K562 (cell line): ENCODE measurements around the gene AAGAB. TPM values are rescaled to one million over a fixed set of nuclear protein-coding genes. Genes with fewer than 3 reads are reported as not detected.

ENCODE experiments used
- ASH1L ChIP-seq: fragments of 450-650 bp; IDR thresholded peaks from 2 replicates; pipeline ENCODE4 v1.6.1; 2018; ENCODE audit warnings: borderline replicate concordance, mild to moderate bottlenecking, low read depth; ENCODE audit not compliant: partially characterized antibody
- E2F4 ChIP-seq: sonication (generic); formaldehyde crosslinking; IDR thresholded peaks from 2 replicates; pipeline ENCODE4 v1.8.0; 2022; ENCODE audit warnings: mild to moderate bottlenecking, low read depth, missing genetic modification reagents
- FOXP1 ChIP-seq: sonication (generic); formaldehyde crosslinking; IDR thresholded peaks from 2 replicates; pipeline ENCODE4 v1.8.0; 2022; ENCODE audit warnings: mild to moderate bottlenecking, missing genetic modification reagents
- MCM2 ChIP-seq: fragments of 450-650 bp; IDR thresholded peaks from 2 replicates; pipeline ENCODE4 v1.6.1; 2017; ENCODE audit warnings: low read depth, mild to moderate bottlenecking
- MGA ChIP-seq: fragments of 450-650 bp; IDR thresholded peaks from 2 replicates; pipeline ENCODE4 v1.6.1; 2016; ENCODE audit warnings: mild to moderate bottlenecking, moderate library complexity
- NFYB ChIP-seq: IDR thresholded peaks from 2 replicates; pipeline ENCODE4 v1.6.1; 2011; ENCODE audit warnings: mild to moderate bottlenecking, moderate library complexity; ENCODE audit not compliant: insufficient read length; ENCODE audit errors: extremely low read depth
- PATZ1 ChIP-seq: fragments of 250-450 bp; sonication (Bioruptor Pico); IDR thresholded peaks from 2 replicates; pipeline ENCODE4 v1.5.0; 2020; ENCODE audit warnings: mild to moderate bottlenecking, borderline replicate concordance
- TARDBP ChIP-seq: fragments of 450-650 bp; IDR thresholded peaks from 2 replicates; pipeline ENCODE4 v1.6.1; 2016
- TCF3 ChIP-seq: sonication (generic); formaldehyde crosslinking; IDR thresholded peaks from 2 replicates; pipeline ENCODE4 v1.4.0; 2020; ENCODE audit warnings: mild to moderate bottlenecking, missing genetic modification reagents
- ZNF395 ChIP-seq: fragments of 200-800 bp; sonication (Bioruptor generic); IDR thresholded peaks from 2 replicates; pipeline ENCODE4 v1.6.1; 2017; ENCODE audit warnings: missing genetic modification characterization, missing compliant biosample characterization
- polyA plus RNA-seq, 8 experiments: library from polyadenylated mRNA; depleted of rRNA in 4 of 8; stranded (reverse) in 5 of 8; unstranded in 3 of 8; fragments of >200 nt; fragmentation: Nextera tagmentation in 2 of 8; fragmentation: Illumina TruSeq in 1 of 8; extraction: Ambion mirVana in 2 of 8; extraction: Trizol in 1 of 8; gene quantifications; 2 replicates each; pipeline versions ENCODE4 v1.2.1 to v1.2.3, GENCODE V29; 2011 to 2014; ENCODE audit warnings: inconsistent platforms in 1 of 8, missing spikeins in 1 of 8
- total RNA-seq, 7 experiments: library from RNA; depleted of rRNA in 6 of 7; stranded (reverse); fragments of >200 nt in 6 of 7; fragmentation: Illumina TruSeq in 2 of 7; extraction: Trizol in 2 of 7; gene quantifications; 2 replicates each; pipeline versions ENCODE4 v1.2.1 to v1.2.3, GENCODE V29; 2011 to 2021; ENCODE audit warnings: low replicate concordance in 1 of 7

AAGAB gene
- total and polyA plus RNA-seq, 9 of the 15 experiments (the other 6 are each of a cell fraction or from before 2014, with no cell fraction given) = 17.8 to 109 (median 58.3) TPM

- TF ChIP-seq PATZ1 (CRISPR knock-in tag) = no peak
- TF ChIP-seq ASH1L = no peak
- TF ChIP-seq NFYB = no peak
- TF ChIP-seq FOXP1 (CRISPR knock-in tag) = no peak
- peak; percentile 79; the same call in 1 of the 2 replicates for TF ChIP-seq ZNF395 (CRISPR knock-in tag)
- no peak for TF ChIP-seq TARDBP
- TF ChIP-seq MCM2 = no peak
- peak; percentile 91 for TF ChIP-seq TCF3 (CRISPR knock-in tag)
- TF ChIP-seq E2F4 (CRISPR knock-in tag) = no peak
- TF ChIP-seq MGA = peak; percentile 82
Measured at GRCh38 chr15:67178569-67179210, 75.8 kb downstream of the AAGAB start (continued).
